ENCODE data around the gene ZNF654.

- TF ChIP-seq CTCF (IDR thresholded peaks at IDR 0.05): no peak
- no peak for TF ChIP-seq POLR2A (IDR thresholded peaks at IDR 0.05)
Observed at GRCh38 chr3:88090681-88091080, 31.6 kb downstream of the ZNF654 start.

Measured in uterus (tissue), 2 donors.